SK-N-SH (cell line): ENCODE data around the gene ANTKMT.

ENCODE experiments used
- EP300 ChIP-seq, 2 experiments: IDR thresholded peaks; 2 replicates each; pipeline versions ENCODE4 v1.4.0 to v1.6.1; 2012; ENCODE audit warnings: borderline replicate concordance in 1 of 2, low read depth in 1 of 2, low read length in 1 of 2
- POLR2AphosphoS5 ChIP-seq: IDR thresholded peaks from 2 replicates; pipeline ENCODE4 v1.6.1; 2012; ENCODE audit warnings: low read depth, low read length
- RCOR1 ChIP-seq: fragments of 150-350 bp; IDR thresholded peaks from 2 replicates; pipeline ENCODE4 v1.6.1; 2017; ENCODE audit warnings: antibody characterized with exemption, low read length
- SIN3A ChIP-seq: IDR thresholded peaks from 2 replicates; pipeline ENCODE4 v1.6.1; 2012; ENCODE audit warnings: low read depth, mild to moderate bottlenecking, low read length, moderate library complexity, borderline replicate concordance
- TF ChIP-seq, protein P1 (sequence below): IDR thresholded peaks from 2 replicates; pipeline ENCODE4 v1.4.0; 2012; ENCODE audit warnings: low read depth, borderline replicate concordance
- TF ChIP-seq, protein P2 (sequence below): IDR thresholded peaks from 2 replicates; pipeline ENCODE4 v1.6.1; 2012; ENCODE audit warnings: mild to moderate bottlenecking, low read depth, low read length, moderate library complexity
- TF ChIP-seq, protein P3 (sequence below): fragments of 200-600 bp; sonication (generic); IDR thresholded peaks from 2 replicates; pipeline ENCODE4 v1.6.1; 2017; ENCODE audit warnings: antibody characterized with exemption, mild to moderate bottlenecking, moderate library complexity

DNA sequence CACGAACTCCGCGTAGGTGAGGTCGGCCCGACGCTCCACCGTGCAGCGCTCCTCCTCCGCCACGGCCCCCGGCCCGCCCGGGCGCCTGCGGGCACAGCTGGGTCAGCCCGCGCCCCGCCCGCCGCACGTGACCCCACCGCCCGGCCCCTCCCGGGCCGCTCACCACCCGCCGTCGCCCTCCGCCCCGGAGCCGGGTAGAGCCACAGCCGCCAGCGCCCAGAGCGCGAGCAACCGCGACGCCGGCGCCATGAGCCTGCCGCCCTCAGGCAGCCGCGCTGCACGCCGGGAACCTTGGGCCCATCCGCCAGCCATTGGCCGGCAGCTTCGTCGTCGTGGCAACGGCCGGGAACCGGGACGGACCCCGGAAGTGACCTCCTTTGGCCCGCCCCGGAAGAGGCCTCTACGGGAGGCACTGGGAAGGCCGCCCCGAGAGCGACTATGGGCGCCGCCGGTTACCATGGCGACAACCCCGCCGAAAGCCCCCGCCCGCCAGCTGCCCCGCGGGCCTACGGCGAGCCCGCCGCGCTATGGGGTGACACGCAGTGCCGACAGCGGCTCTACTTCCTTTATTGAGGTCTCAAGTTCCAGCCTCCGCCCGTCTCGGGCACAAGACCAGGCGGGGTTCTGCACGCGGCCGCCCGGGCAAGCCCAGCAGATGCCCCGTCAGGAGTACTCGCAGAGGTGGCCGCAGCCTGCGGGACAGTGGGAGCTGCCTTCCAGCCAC lies 36.7 kb upstream of the ANTKMT start, which contains the start of gene JMJD8:
- TF ChIP-seq RCOR1 (no peak), EP300 (IDR thresholded peaks at IDR 0.05; ENCODE audit: borderline replicate concordance in 1 of 2, low read depth in 1 of 2, low read length in 1 of 2) (no peak), SIN3A (peak; percentile 87; the same call in 1 of the 2 replicates), POLR2AphosphoS5 (peak; percentile 81)
- TF ChIP-seq, protein P1, sequence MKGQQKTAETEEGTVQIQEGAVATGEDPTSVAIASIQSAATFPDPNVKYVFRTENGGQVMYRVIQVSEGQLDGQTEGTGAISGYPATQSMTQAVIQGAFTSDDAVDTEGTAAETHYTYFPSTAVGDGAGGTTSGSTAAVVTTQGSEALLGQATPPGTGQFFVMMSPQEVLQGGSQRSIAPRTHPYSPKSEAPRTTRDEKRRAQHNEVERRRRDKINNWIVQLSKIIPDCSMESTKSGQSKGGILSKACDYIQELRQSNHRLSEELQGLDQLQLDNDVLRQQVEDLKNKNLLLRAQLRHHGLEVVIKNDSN = no peak
- TF ChIP-seq, protein P2, sequence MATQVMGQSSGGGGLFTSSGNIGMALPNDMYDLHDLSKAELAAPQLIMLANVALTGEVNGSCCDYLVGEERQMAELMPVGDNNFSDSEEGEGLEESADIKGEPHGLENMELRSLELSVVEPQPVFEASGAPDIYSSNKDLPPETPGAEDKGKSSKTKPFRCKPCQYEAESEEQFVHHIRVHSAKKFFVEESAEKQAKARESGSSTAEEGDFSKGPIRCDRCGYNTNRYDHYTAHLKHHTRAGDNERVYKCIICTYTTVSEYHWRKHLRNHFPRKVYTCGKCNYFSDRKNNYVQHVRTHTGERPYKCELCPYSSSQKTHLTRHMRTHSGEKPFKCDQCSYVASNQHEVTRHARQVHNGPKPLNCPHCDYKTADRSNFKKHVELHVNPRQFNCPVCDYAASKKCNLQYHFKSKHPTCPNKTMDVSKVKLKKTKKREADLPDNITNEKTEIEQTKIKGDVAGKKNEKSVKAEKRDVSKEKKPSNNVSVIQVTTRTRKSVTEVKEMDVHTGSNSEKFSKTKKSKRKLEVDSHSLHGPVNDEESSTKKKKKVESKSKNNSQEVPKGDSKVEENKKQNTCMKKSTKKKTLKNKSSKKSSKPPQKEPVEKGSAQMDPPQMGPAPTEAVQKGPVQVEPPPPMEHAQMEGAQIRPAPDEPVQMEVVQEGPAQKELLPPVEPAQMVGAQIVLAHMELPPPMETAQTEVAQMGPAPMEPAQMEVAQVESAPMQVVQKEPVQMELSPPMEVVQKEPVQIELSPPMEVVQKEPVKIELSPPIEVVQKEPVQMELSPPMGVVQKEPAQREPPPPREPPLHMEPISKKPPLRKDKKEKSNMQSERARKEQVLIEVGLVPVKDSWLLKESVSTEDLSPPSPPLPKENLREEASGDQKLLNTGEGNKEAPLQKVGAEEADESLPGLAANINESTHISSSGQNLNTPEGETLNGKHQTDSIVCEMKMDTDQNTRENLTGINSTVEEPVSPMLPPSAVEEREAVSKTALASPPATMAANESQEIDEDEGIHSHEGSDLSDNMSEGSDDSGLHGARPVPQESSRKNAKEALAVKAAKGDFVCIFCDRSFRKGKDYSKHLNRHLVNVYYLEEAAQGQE = 0 out of 2 replicates have a peak, but pooled peaks have one; percentile 12
- TF ChIP-seq, protein P3, sequence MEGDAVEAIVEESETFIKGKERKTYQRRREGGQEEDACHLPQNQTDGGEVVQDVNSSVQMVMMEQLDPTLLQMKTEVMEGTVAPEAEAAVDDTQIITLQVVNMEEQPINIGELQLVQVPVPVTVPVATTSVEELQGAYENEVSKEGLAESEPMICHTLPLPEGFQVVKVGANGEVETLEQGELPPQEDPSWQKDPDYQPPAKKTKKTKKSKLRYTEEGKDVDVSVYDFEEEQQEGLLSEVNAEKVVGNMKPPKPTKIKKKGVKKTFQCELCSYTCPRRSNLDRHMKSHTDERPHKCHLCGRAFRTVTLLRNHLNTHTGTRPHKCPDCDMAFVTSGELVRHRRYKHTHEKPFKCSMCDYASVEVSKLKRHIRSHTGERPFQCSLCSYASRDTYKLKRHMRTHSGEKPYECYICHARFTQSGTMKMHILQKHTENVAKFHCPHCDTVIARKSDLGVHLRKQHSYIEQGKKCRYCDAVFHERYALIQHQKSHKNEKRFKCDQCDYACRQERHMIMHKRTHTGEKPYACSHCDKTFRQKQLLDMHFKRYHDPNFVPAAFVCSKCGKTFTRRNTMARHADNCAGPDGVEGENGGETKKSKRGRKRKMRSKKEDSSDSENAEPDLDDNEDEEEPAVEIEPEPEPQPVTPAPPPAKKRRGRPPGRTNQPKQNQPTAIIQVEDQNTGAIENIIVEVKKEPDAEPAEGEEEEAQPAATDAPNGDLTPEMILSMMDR = no peak
